C4-2B (cell line): ENCODE results near the gene SPHK2.

Experiments
- H3K27ac ChIP-seq: fragments of 450-650 bp; 2 replicates; pipeline ENCODE4 v1.5.1; 2017
- CTCF ChIP-seq: fragments of 450-650 bp; conservative IDR thresholded peaks from 2 replicates; pipeline ENCODE4 v1.5.1; 2017; ENCODE audit warnings: mild to moderate bottlenecking
- ZFX ChIP-seq: fragments of 450-650 bp; IDR thresholded peaks from 2 replicates; pipeline ENCODE4 v1.6.1; 2017

The SPHK2 gene

DNA sequence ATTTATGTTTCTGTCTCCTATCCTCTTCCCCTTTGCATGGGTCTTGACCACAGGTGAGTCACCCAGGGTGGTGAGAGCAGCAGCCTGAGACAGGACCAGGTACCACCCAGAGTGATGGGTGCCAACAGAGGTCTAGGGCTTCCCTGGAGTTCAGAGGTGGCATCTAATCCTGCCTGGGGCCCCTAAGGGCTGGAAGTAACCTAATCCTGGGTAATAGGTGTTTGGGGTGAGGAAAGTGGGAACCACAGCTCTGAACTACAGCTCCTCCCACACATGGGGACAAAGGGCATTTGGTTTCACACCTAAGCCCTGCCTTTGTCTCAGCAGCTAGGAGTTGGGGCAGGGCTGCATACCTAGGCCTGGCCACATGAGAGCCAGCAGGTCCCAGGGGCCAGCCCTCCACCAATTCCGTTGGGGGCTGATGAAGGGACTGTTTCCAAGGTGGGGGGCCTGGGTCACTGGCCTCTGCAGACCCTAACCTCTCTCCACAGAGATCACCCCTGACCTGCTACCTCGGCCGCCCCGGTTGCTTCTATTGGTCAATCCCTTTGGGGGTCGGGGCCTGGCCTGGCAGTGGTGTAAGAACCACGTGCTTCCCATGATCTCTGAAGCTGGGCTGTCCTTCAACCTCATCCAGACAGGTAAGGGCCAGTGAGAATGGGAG, 8.0 kb downstream of the SPHK2 start:
- H3K27ac ChIP-seq = no peak overlapping the region
- TF ChIP-seq CTCF = no peak
- no peak for TF ChIP-seq ZFX

GRCh38 chr19:48627865-48628314, 8.6 kb downstream of the SPHK2 start:
- no peak for TF ChIP-seq ZFX
- TF ChIP-seq CTCF = no peak
- H3K27ac ChIP-seq = no peak overlapping the region

DNA sequence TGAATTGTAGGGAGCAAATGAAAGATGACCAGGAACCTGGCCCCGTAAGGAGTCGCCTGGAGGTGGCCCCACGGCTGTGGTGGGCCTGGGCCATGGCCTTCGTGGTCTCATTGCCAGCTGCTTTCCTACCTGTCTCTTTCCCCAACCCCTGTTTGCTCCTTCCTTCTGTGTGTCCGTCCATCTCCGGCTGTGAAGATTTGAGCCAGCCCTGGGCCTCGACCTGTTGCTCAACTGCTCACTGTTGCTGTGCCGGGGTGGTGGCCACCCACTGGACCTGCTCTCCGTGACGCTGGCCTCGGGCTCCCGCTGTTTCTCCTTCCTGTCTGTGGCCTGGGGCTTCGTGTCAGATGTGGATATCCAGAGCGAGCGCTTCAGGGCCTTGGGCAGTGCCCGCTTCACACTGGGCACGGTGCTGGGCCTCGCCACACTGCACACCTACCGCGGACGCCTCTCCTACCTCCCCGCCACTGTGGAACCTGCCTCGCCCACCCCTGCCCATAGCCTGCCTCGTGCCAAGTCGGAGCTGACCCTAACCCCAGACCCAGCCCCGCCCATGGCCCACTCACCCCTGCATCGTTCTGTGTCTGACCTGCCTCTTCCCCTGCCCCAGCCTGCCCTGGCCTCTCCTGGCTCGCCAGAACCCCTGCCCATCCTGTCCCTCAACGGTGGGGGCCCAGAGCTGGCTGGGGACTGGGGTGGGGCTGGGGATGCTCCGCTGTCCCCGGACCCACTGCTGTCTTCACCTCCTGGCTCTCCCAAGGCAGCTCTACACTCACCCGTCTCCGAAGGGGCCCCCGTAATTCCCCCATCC, 9.4 kb downstream of the SPHK2 start:
- TF ChIP-seq ZFX = no peak
- TF ChIP-seq CTCF = no peak
- H3K27ac ChIP-seq = no peak overlapping the region

- TF ChIP-seq ZFX (no peak), CTCF (no peak)
- peak overlapping the region; percentile 93; the same call in 1 of the 2 replicates for H3K27ac ChIP-seq
Observed at GRCh38 chr19:48629297-48629598, 9.9 kb downstream of the SPHK2 start.

GRCh38 chr19:48629599-48630295, 10.4 kb downstream of the SPHK2 start:
- peak overlapping the region; percentile 93 for H3K27ac ChIP-seq
- TF ChIP-seq ZFX (no peak), CTCF (no peak)

GRCh38 chr19:48630296-48631063, 11.2 kb downstream of the SPHK2 start:
- no peak for TF ChIP-seq ZFX
- TF ChIP-seq CTCF = peak; percentile 45; the same call in 1 of the 2 replicates
- H3K27ac ChIP-seq = peak overlapping the region; percentile 93
